Measurements from ENCODE around the gene GOLGA6D. TPM values are rescaled to one million over a fixed set of nuclear protein-coding genes. Genes with fewer than 3 reads are reported as not detected.
"Not testable (repeated sequence)": the region's sequence is repeated elsewhere in the genome, so short reads cannot be mapped to it uniquely, and the experiment has no call there.

The GOLGA6D gene
- not detected for total RNA-seq

DNA sequence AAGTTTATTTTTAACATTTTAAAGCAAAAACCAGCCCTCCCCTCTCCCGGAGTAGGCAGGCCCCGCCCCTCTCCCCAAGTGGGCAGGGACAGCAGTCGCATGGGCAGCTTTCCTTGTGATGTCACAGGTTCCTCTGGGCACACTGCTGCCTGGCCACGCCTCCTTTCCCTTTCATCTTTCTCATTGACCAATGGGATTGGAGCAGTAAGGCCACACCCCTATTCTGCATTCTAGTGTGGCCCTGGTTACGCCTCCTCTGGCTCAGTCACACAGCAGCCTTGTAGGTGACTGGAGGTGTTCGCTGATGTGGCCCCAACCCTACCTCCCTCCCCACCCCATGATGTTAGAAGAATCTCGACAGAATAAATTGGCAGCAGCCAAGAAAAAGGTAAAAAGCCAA is at the start of gene GOLGA6D:
Gene GOLGA6D, plus strand, starts transcription at position 264 of the 400 bp plus-strand sequence. Its CDS starts 41 bp downstream, at position 305.
- DNase-seq; H3K9me3 Mint-ChIP-seq; H3K36me3 Mint-ChIP-seq (ENCODE audit: insufficient read depth); H3K27me3 Mint-ChIP-seq (ENCODE audit: low read depth); H3K4me1 Mint-ChIP-seq (ENCODE audit: low read depth); ATAC-seq; H3K4me3 Mint-ChIP-seq: not testable (repeated sequence)

- no peak overlapping the region for H3K4me3 Mint-ChIP-seq
- no peaks in the 10 kb centered on the region for H3K9me3 Mint-ChIP-seq
- H3K36me3 Mint-ChIP-seq (ENCODE audit: insufficient read depth) = no peaks in the 10 kb centered on the region
- no peak for DNase-seq
- H3K4me1 Mint-ChIP-seq (ENCODE audit: low read depth) = no peaks in the 10 kb centered on the region
- peaks cover 28% of the 10 kb centered on the region for H3K27me3 Mint-ChIP-seq (ENCODE audit: low read depth)
- no peak for ATAC-seq
These were observed 49.0 kb upstream of the GOLGA6D start for GRCh38 chr15:75233504-75234190.

GRCh38 chr15:75234191-75234810 is 48.3 kb upstream of the GOLGA6D start:
- Mint-ChIP-seq H3K4me3 (no peak overlapping the region), H3K4me1 (ENCODE audit: low read depth) (no peaks in the 10 kb centered on the region)

GRCh38 chr15:75235051-75235673 is 47.5 kb upstream of the GOLGA6D start:
- ATAC-seq (no peak), DNase-seq (no peak)
- H3K4me1 Mint-ChIP-seq (ENCODE audit: low read depth) = no peaks in the 10 kb centered on the region
- peaks cover 28% of the 10 kb centered on the region for H3K27me3 Mint-ChIP-seq (ENCODE audit: low read depth)
- H3K4me3 Mint-ChIP-seq = no peak overlapping the region
- no peaks in the 10 kb centered on the region for H3K36me3 Mint-ChIP-seq (ENCODE audit: insufficient read depth)
- H3K9me3 Mint-ChIP-seq = no peaks in the 10 kb centered on the region

More at GRCh38 chr15:75234191-75234810, 48.3 kb upstream of the GOLGA6D start:
- Mint-ChIP-seq H3K9me3 (no peaks in the 10 kb centered on the region), H3K27me3 (ENCODE audit: low read depth) (peaks cover 28% of the 10 kb centered on the region), H3K36me3 (ENCODE audit: insufficient read depth) (no peaks in the 10 kb centered on the region)
- ATAC-seq (no peak), DNase-seq (no peak)

- ATAC-seq (no peak), DNase-seq (no peak)
- Mint-ChIP-seq H3K4me1 (ENCODE audit: low read depth) (no peaks in the 10 kb centered on the region), H3K9me3 (no peaks in the 10 kb centered on the region), H3K27me3 (ENCODE audit: low read depth) (peaks cover 30% of the 10 kb centered on the region), H3K4me3 (no peak overlapping the region), H3K36me3 (ENCODE audit: insufficient read depth) (no peaks in the 10 kb centered on the region)
These were observed 46.6 kb upstream of the GOLGA6D start for GRCh38 chr15:75235760-75236729.

DNA sequence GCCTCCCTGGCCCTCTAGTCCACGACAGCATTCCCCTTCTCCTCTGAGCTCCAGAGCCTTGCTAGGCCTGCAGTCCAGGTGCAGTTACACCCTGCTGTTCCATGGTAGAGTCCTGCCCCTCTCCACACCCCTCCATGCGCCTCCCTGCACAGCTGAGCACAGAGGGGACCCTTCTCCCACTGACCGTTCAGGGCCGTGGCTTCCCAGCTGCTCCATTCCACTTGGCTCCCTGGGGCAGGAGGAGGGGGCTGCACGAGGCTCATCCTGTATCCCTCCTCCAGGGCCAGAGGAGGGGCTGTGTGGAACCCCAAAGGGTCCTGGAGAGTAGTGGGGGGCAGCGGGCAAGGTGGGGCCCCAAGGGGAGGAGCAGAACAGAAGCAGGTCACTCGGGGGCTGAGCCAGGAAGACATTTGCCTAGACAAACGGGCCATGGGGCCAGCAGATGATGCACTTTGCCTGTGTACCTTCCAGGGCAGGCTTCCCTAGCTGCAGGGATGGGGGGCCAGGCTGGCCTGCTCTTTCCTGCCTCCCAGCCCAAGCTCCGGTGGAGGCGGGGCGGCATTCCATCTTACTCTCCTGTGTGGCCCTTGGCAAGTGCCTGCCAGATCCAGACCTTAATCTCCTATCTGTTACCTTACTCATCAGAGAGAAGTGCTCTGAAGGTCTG is 45.2 kb upstream of the GOLGA6D start:
- Mint-ChIP-seq H3K36me3 (ENCODE audit: insufficient read depth) (no peaks in the 10 kb centered on the region), H3K4me3 (no peak overlapping the region), H3K27me3 (ENCODE audit: low read depth) (peaks cover 22% of the 10 kb centered on the region), H3K4me1 (ENCODE audit: low read depth) (no peaks in the 10 kb centered on the region), H3K9me3 (no peaks in the 10 kb centered on the region)
- DNase-seq (no peak), ATAC-seq (no peak)

GRCh38 chr15:75238150-75238549 is 44.5 kb upstream of the GOLGA6D start:
- Mint-ChIP-seq H3K4me1 (ENCODE audit: low read depth) (no peaks in the 10 kb centered on the region), H3K9me3 (no peaks in the 10 kb centered on the region), H3K36me3 (ENCODE audit: insufficient read depth) (no peaks in the 10 kb centered on the region), H3K27me3 (ENCODE audit: low read depth) (peaks cover 17% of the 10 kb centered on the region), H3K4me3 (no peak overlapping the region)
- ATAC-seq = no peak
- DNase-seq = no peak

DNA sequence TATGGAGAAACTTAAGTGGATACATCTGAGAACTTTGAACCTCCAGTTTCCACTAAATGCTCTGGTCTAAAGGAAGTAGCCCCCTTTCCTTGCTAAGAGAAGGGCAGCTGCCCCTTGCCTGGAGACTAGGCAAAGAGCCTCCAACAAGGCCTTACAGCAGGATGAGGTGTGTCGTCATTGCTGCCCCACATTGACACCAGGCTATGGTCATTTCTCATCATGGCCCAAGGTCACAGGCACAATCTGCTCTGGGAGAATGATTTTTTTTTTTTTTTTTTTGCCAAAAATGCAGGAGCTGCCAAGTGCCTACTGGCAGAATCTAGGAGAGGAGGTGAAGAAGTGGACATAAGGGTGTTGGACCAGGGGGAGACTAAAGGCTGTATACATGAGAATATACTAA is 36.9 kb upstream of the GOLGA6D start:
- peaks cover 17% of the 10 kb centered on the region for H3K27me3 Mint-ChIP-seq (ENCODE audit: low read depth)
- H3K4me1 Mint-ChIP-seq (ENCODE audit: low read depth); H3K36me3 Mint-ChIP-seq (ENCODE audit: insufficient read depth); DNase-seq; ATAC-seq; H3K9me3 Mint-ChIP-seq; H3K4me3 Mint-ChIP-seq: not testable (repeated sequence)

DNA sequence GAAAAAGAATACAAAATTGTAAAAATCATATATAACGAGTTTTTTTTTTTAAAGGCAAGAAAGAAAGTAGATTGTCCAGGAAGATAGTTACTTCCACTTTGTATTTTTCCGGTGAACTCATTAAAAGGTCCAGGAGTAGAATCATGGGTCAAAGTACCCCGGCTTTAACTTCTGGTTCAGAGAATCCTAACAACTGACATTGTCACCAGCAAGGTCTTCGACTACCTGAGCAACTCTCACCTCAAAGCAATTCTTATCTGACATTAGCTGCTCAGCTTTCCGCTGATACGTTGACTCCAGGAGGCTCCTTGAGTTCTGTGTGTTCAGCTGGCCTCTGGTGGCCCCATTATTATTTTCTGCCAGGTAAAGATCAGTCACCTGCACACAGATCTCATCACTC is 33.6 kb upstream of the GOLGA6D start:
- ATAC-seq; H3K9me3 Mint-ChIP-seq; H3K36me3 Mint-ChIP-seq (ENCODE audit: insufficient read depth); H3K4me1 Mint-ChIP-seq (ENCODE audit: low read depth); DNase-seq; H3K4me3 Mint-ChIP-seq: not testable (repeated sequence)
- H3K27me3 Mint-ChIP-seq (ENCODE audit: low read depth) = peaks cover 14% of the 10 kb centered on the region

DNA sequence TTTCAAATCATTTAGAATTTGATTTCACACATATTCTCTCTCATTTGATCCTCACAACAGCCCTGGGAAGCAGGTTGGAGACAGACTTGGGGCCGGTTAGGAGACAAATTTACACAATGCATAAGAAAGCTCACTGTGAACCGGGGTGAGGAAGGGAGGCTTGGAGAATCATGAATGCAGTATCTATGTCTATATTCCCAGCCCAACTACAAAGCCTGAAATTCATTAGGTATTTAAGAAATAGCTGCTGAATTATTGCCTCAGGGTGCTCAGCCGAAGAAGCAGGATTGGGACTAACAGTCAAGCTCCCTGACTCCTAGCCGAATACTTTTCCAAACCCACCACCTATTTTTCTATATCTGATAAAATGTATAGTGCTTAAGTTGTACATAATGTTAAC is 32.9 kb upstream of the GOLGA6D start:
- H3K27me3 Mint-ChIP-seq (ENCODE audit: low read depth) = peaks cover 14% of the 10 kb centered on the region
- H3K9me3 Mint-ChIP-seq = no peaks in the 10 kb centered on the region
- no peak for DNase-seq
- no peaks in the 10 kb centered on the region for H3K4me1 Mint-ChIP-seq (ENCODE audit: low read depth)
- H3K36me3 Mint-ChIP-seq (ENCODE audit: insufficient read depth) = no peaks in the 10 kb centered on the region
- no peak overlapping the region for H3K4me3 Mint-ChIP-seq
- no peak for ATAC-seq

GRCh38 chr15:75251343-75251742 is 31.3 kb upstream of the GOLGA6D start:
- not testable (repeated sequence) for H3K4me3 Mint-ChIP-seq; H3K9me3 Mint-ChIP-seq; H3K36me3 Mint-ChIP-seq (ENCODE audit: insufficient read depth); H3K4me1 Mint-ChIP-seq (ENCODE audit: low read depth); DNase-seq; ATAC-seq
- peaks cover 13% of the 10 kb centered on the region for H3K27me3 Mint-ChIP-seq (ENCODE audit: low read depth)

DNA sequence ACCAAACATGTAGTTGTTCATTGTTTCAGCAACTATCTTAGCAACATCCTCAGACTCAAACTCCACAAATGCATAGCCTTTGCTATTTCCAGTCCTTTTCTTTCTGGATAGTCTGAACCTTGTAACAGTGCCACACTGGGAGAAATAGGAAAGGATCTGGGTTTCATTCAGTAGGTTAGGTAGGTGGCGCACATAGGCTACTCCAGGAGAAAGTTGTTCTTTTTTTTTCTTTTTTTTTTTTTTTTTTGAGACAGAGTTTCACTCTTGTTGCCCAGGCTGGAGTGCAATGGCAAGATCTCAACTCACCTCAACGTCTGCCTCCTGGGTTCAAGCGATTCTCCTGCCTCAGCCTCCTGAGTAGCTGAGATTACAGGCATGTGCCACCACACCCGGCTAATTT is 30.4 kb upstream of the GOLGA6D start:
- not testable (repeated sequence) for H3K4me1 Mint-ChIP-seq (ENCODE audit: low read depth); H3K36me3 Mint-ChIP-seq (ENCODE audit: insufficient read depth); H3K4me3 Mint-ChIP-seq; DNase-seq; ATAC-seq; H3K9me3 Mint-ChIP-seq
- peaks cover 13% of the 10 kb centered on the region for H3K27me3 Mint-ChIP-seq (ENCODE audit: low read depth)

DNA sequence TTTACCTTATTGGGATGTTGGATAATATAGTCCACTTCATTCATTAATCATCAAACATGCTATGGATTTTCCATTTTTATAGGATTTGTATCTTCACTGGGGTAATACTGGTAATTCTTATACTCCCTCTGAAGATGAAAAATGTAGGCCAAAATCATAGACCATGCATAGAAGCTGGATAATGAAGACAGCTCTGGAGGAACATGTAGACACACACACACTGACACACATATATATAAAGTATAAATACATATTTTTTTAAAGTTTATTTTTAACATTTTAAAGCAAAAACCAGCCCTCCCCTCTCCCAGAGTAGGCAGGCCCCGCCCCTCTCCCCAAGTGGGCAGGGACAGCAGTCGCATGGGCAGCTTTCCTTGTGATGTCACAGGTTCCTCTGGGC is 24.6 kb upstream of the GOLGA6D start, which contains the start of gene GOLGA6C:
Gene GOLGA6C, plus strand, starts transcription at position 301 of the 400 bp plus-strand sequence. CDS start 265 bp downstream, outside the sequence.
- H3K9me3 Mint-ChIP-seq; H3K4me1 Mint-ChIP-seq (ENCODE audit: low read depth): not testable (repeated sequence)

More for the DNA sequence above, 24.6 kb upstream of the GOLGA6D start, which contains the start of gene GOLGA6C:
- not testable (repeated sequence) for ATAC-seq; H3K27me3 Mint-ChIP-seq (ENCODE audit: low read depth); H3K36me3 Mint-ChIP-seq (ENCODE audit: insufficient read depth); DNase-seq; H3K4me3 Mint-ChIP-seq

Measured in activated T-cell treated with anti-CD3 and anti-CD28 coated beads, Interleukin-2, amount 50 U/mL, for 4 hours (primary cell).